ENCODE measurements around the gene PLRG1. TPM values are rescaled to one million over a fixed set of nuclear protein-coding genes. Genes with fewer than 3 reads are reported as not detected.

Gene PLRG1
- total RNA-seq, 2 experiments from 2014 or later: 80.1 to 82.6 TPM

DNA sequence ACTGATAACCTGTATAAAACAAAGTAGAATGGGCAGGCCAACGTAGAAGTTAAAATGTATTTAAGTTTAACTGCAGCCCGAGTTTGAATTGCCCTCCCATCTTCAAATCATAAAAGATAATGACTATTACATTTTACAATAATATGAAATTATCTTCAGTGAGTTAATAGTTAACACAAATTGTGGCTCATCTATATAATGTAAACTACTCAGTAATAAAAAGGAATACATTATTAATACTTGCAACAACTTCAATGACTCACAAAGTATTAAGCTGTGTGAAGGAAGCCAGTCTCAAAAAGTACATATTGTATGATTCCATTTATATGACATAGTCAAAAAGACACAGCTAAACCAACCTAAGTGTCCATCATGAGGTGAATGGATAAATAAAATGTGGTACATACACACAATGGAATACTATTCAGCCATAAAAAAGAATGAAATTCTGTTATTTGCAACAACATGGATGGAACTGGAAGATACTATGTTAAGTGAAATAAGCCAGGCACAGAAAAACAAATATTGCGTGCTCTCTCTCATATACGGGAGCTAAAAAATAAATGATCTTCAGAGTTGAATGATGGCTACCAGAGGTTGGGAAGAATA lies 7.8 kb downstream of the PLRG1 start:
- Mint-ChIP-seq H3K27ac (no peak overlapping the region), H3K27me3 (ENCODE audit: low read depth) (no peaks in the 10 kb centered on the region), H3K9me3 (ENCODE audit: insufficient read depth) (no peaks in the 10 kb centered on the region), H3K4me3 (no peak overlapping the region), H3K4me1 (ENCODE audit: low read depth) (peaks cover 1% of the 10 kb centered on the region), H3K36me3 (ENCODE audit: low read depth) (peaks cover 50% of the 10 kb centered on the region)
- DNase-seq (no peak), ATAC-seq (no peak)
- ChIA-PET POLR2A (no interaction called here), CTCF (no interaction called here)

DNA sequence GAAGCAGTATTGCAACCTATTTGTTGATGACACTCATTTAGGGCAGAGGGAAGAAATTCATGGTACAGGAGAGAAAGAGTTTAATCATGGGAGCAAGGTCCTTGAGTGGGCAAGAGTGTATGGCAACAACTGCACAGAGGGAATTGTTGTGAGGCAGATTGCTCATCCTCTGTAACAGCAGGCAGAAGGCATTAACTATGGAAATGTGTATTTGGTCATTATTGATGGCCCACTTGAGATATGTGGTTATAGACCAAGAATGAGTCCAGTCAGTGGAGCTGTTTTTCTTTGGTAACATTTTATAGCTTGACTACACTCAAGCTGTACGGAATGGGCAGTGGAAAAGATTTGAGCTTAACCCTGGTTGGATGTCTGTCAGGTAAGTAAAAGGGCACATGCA lies 15.9 kb downstream of the PLRG1 start:
- H3K4me1 Mint-ChIP-seq (ENCODE audit: low read depth): no peaks in the 10 kb centered on the region
- ATAC-seq: no peak
- no peak overlapping the region for H3K27ac Mint-ChIP-seq

DNA sequence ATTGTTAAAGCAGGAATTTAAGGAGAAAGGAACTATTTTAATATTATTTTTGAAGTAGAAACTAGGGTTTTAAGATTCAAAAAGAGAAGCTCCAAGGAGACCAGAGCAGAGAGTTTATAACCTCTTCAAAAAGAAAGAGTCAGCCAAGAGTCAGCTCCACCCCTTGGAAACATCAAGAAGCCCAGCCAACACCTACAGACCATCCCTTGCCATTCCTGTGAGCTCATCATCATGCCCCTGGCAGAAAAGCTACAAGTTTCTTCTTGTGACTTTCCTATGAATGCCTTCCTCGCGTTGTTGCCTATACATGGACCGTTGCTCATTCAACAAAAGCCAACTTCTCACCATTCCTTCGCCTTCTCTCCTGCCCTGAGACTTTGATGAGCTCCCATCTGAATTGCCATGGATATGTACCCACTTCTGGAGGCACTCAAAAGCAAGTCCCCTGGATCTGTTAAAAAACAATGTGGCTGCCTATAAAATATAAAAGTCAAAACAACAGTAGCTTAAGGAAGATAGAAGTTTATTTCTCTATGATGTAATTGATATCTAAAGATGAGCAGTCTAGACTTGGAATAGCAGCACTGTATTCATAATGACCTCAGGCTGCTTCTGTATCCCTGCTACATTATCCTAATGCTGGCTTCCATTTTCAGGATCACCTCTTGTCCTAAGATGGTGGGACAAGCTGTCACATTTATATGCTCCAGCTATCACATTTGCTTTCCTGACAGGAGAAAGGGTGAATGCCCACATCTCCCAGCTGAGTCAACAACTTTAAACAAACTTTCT lies 20.3 kb downstream of the PLRG1 start:
- Mint-ChIP-seq H3K36me3 (ENCODE audit: low read depth) (peaks cover 3% of the 10 kb centered on the region), H3K4me3 (no peak overlapping the region), H3K27ac (no peak overlapping the region), H3K27me3 (ENCODE audit: low read depth) (peaks cover 7% of the 10 kb centered on the region), H3K4me1 (ENCODE audit: low read depth) (no peaks in the 10 kb centered on the region), H3K9me3 (ENCODE audit: insufficient read depth) (no peaks in the 10 kb centered on the region)
- CTCF ChIA-PET: interaction anchor here (0.6 to 0.9 kb wide), 2 partner anchors 23 to 1423 kb away, joined by 3 read pairs; no protein-coding TSS in a partner anchor
- POLR2A ChIA-PET: interaction anchor here (0.6 kb wide), 1 partner anchor 20 kb away, joined by 3 read pairs; the partner anchor contains the start of gene PLRG1
- DNase-seq: no peak
- ATAC-seq: no peak

More for the DNA sequence above, 15.9 kb downstream of the PLRG1 start:
- ChIA-PET CTCF (interaction anchor here (1.2 kb wide), 1 partner anchor 25 kb away, joined by 3 read pairs; no protein-coding TSS in a partner anchor), POLR2A (no interaction called here)
- Mint-ChIP-seq H3K36me3 (ENCODE audit: low read depth) (peaks cover 19% of the 10 kb centered on the region), H3K27me3 (ENCODE audit: low read depth) (no peaks in the 10 kb centered on the region), H3K4me3 (no peak overlapping the region), H3K9me3 (ENCODE audit: insufficient read depth) (no peaks in the 10 kb centered on the region)
- no peak for DNase-seq

- no peak for ATAC-seq
- Mint-ChIP-seq H3K4me1 (ENCODE audit: low read depth) (no peaks in the 10 kb centered on the region), H3K4me3 (no peak overlapping the region), H3K9me3 (ENCODE audit: insufficient read depth) (no peaks in the 10 kb centered on the region), H3K36me3 (ENCODE audit: low read depth) (no peaks in the 10 kb centered on the region), H3K27ac (no peak overlapping the region), H3K27me3 (ENCODE audit: low read depth) (peaks cover 7% of the 10 kb centered on the region)
- POLR2A ChIA-PET: no interaction called here
- CTCF ChIA-PET: no interaction called here
- DNase-seq: no peak
Measured at GRCh38 chr4:154528869-154529268, 21.3 kb downstream of the PLRG1 start.

DNA sequence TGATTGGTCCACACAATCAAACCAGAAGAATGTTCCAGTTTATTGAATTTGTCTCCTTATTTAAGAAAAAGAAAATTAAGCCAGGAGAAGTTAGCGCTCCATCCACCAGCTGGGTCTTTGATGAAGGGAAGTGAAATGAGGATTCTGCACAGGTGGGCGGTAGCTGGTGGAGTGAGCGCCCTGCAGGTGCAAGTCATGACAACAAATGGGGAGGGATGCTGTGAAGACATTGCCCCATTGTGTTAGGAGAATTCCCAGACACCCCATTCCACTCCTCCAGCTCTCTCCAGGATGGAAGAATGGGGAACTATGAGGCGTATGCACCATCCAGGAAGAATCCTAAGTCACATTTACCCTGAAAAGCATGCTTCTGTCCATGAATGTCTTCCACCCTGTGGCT lies 22.9 kb downstream of the PLRG1 start:
- Mint-ChIP-seq H3K4me1 (ENCODE audit: low read depth) (no peaks in the 10 kb centered on the region), H3K27ac (no peak overlapping the region), H3K9me3 (ENCODE audit: insufficient read depth) (no peaks in the 10 kb centered on the region), H3K27me3 (ENCODE audit: low read depth) (peaks cover 13% of the 10 kb centered on the region), H3K36me3 (ENCODE audit: low read depth) (no peaks in the 10 kb centered on the region), H3K4me3 (no peak overlapping the region)
- DNase-seq (no peak), ATAC-seq (no peak)
- CTCF ChIA-PET: no interaction called here
- POLR2A ChIA-PET: no interaction called here

GRCh38 chr4:154526151-154526550 lies 24.0 kb downstream of the PLRG1 start:
- H3K36me3 Mint-ChIP-seq (ENCODE audit: low read depth): no peaks in the 10 kb centered on the region
- H3K9me3 Mint-ChIP-seq (ENCODE audit: insufficient read depth): no peaks in the 10 kb centered on the region
- DNase-seq: no peak
- H3K4me3 Mint-ChIP-seq: no peak overlapping the region
- POLR2A ChIA-PET: no interaction called here
- CTCF ChIA-PET: no interaction called here
- ATAC-seq: no peak
- no peaks in the 10 kb centered on the region for H3K4me1 Mint-ChIP-seq (ENCODE audit: low read depth)
- H3K27ac Mint-ChIP-seq: no peak overlapping the region
- peaks cover 15% of the 10 kb centered on the region for H3K27me3 Mint-ChIP-seq (ENCODE audit: low read depth)

DNA sequence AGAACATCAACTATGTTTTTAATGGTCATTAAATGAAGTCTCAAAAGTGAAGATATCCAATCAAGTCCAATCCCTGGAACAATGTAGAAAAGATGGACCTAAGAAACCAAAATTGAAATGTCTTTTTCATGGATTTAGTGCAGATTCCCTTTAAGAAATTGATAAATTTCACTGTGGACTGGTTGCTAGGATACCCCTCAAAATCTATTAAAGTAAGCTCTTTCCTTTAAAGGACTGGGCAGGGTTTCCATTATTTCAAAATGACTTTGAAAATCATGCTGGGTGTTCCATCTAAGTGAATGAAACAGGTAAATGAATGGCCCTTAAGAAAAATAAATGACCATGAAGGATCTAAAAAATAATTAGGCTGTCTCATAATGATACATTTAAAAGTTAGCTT lies 28.6 kb downstream of the PLRG1 start:
- Mint-ChIP-seq H3K4me3 (no peak overlapping the region), H3K4me1 (ENCODE audit: low read depth) (no peaks in the 10 kb centered on the region), H3K27me3 (ENCODE audit: low read depth) (peaks cover 26% of the 10 kb centered on the region), H3K9me3 (ENCODE audit: insufficient read depth) (no peaks in the 10 kb centered on the region), H3K27ac (no peak overlapping the region), H3K36me3 (ENCODE audit: low read depth) (no peaks in the 10 kb centered on the region)
- CTCF ChIA-PET: no interaction called here
- ATAC-seq: no peak
- DNase-seq: no peak
- POLR2A ChIA-PET: no interaction called here

DNA sequence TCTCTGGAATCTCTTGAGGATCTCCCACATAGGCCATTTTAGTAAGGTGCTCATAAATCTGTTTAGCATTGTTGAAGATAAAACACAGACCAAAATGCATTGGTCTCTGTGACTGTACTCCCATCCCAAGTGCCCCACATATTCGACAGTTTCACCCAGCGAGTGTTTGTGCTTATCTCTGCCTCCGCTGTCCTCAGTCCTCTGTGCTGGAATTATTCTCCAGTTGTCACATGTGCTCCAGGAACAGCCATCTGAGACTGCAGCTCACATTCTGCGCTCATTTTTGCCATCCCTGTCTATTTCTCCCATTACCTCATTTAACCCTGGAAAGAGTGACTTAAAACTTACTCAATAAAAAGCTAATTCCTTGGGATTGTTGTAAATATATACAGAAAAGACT lies 31.0 kb downstream of the PLRG1 start:
- no peak for ATAC-seq
- no peaks in the 10 kb centered on the region for H3K9me3 Mint-ChIP-seq (ENCODE audit: insufficient read depth)
- ChIA-PET CTCF (no interaction called here), POLR2A (no interaction called here)
- no peak overlapping the region for H3K4me3 Mint-ChIP-seq
- no peak overlapping the region for H3K27ac Mint-ChIP-seq
- H3K36me3 Mint-ChIP-seq (ENCODE audit: low read depth): no peaks in the 10 kb centered on the region
- H3K27me3 Mint-ChIP-seq (ENCODE audit: low read depth): peaks cover 26% of the 10 kb centered on the region
- no peaks in the 10 kb centered on the region for H3K4me1 Mint-ChIP-seq (ENCODE audit: low read depth)
- no peak for DNase-seq

GRCh38 chr4:154517591-154517990 lies 32.6 kb downstream of the PLRG1 start:
- ChIA-PET POLR2A (no interaction called here), CTCF (interaction anchor here (0.8 kb wide), 1 partner anchor 15 kb away, joined by 3 read pairs; no protein-coding TSS in a partner anchor)
- DNase-seq (no peak), ATAC-seq (no peak)
- H3K4me3 Mint-ChIP-seq: no peak overlapping the region
- H3K4me1 Mint-ChIP-seq (ENCODE audit: low read depth): no peaks in the 10 kb centered on the region
- no peaks in the 10 kb centered on the region for H3K36me3 Mint-ChIP-seq (ENCODE audit: low read depth)
- H3K9me3 Mint-ChIP-seq (ENCODE audit: insufficient read depth): no peaks in the 10 kb centered on the region
- no peak overlapping the region for H3K27ac Mint-ChIP-seq
- H3K27me3 Mint-ChIP-seq (ENCODE audit: low read depth): peaks cover 28% of the 10 kb centered on the region

- no peak overlapping the region for H3K27ac Mint-ChIP-seq
- DNase-seq (no peak), ATAC-seq (no peak)
- CTCF ChIA-PET: interaction anchor here (1.1 to 1.7 kb wide), 2 partner anchors 11 to 13 kb away, joined by 4 to 5 read pairs; no protein-coding TSS in a partner anchor
- H3K4me1 Mint-ChIP-seq (ENCODE audit: low read depth): no peaks in the 10 kb centered on the region
- no peak overlapping the region for H3K4me3 Mint-ChIP-seq
- POLR2A ChIA-PET: no interaction called here
- H3K9me3 Mint-ChIP-seq (ENCODE audit: insufficient read depth): no peaks in the 10 kb centered on the region
- H3K27me3 Mint-ChIP-seq (ENCODE audit: low read depth): peaks cover 28% of the 10 kb centered on the region
- no peaks in the 10 kb centered on the region for H3K36me3 Mint-ChIP-seq (ENCODE audit: low read depth)
Measured at GRCh38 chr4:154516318-154517029, 33.7 kb downstream of the PLRG1 start.

DNA sequence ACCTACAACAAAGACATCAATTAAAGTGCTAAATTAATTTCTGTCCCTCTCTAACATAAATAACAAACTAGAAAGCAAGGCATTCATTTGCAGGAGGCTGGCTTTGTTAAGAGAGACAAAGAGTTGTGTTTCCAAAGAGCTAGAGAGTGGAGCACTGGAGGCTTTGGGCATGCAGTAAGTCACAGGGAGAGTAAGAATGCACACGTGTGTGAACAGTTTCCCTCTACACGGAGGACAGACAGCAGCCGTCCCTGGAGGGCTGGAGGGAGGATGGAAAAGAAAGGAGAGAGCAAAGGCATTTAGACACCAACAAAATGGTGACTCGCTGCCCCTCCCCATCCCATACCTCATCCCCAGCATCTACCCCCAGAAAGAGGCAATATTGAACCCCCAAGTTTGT lies 38.2 kb downstream of the PLRG1 start:
- Mint-ChIP-seq H3K4me1 (ENCODE audit: low read depth) (no peaks in the 10 kb centered on the region), H3K27ac (no peak overlapping the region), H3K4me3 (no peak overlapping the region), H3K9me3 (ENCODE audit: insufficient read depth) (no peaks in the 10 kb centered on the region), H3K36me3 (ENCODE audit: low read depth) (no peaks in the 10 kb centered on the region), H3K27me3 (ENCODE audit: low read depth) (peaks cover 23% of the 10 kb centered on the region)
- POLR2A ChIA-PET: no interaction called here
- DNase-seq (no peak), ATAC-seq (no peak)
- CTCF ChIA-PET: no interaction called here

DNA sequence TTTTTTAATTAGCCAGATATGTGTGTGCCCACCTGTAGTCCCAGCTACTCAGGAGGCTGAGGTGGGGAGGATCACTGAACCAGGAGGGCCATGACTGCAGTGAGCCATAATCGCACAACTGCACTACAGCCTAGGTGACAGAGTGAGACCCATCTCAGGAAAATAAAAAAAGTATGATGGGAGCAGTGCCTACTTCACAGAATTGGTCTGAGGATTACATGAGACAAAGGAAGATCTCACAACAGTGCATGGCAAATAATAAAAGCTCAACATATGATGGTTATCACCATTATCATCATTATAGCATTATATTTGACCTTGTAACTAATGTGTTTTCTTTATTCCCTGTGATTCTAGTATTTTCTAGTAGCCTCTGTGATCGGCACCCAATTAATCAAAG lies 38.7 kb downstream of the PLRG1 start:
- Mint-ChIP-seq H3K4me3 (no peak overlapping the region), H3K4me1 (ENCODE audit: low read depth) (no peaks in the 10 kb centered on the region), H3K27ac (no peak overlapping the region), H3K36me3 (ENCODE audit: low read depth) (no peaks in the 10 kb centered on the region), H3K9me3 (ENCODE audit: insufficient read depth) (no peaks in the 10 kb centered on the region), H3K27me3 (ENCODE audit: low read depth) (peaks cover 26% of the 10 kb centered on the region)
- DNase-seq (no peak), ATAC-seq (no peak)
- CTCF ChIA-PET: no interaction called here
- POLR2A ChIA-PET: no interaction called here
